SU-DHL-6 (cell line): ENCODE results near the gene IL1RN.

Source experiments
- EZH2phosphoT487 ChIP-seq: fragments of 200-600 bp; sonication (generic), shearing (Covaris generic); conservative IDR thresholded peaks from 2 replicates; pipeline ENCODE4 v1.6.1; 2018; ENCODE audit warnings: mild to moderate bottlenecking, antibody characterized with exemption, low read length, moderate library complexity, mixed read lengths
- TF ChIP-seq, protein P1 (sequence below): fragments of 200-600 bp; sonication (generic); IDR thresholded peaks from one replicate; pipeline ENCODE4 v1.5.1; 2017; ENCODE audit warnings: antibody characterized with exemption, mild to moderate bottlenecking, low read length, moderate library complexity; ENCODE audit not compliant: insufficient read depth, poor library complexity, severe bottlenecking

DNA sequence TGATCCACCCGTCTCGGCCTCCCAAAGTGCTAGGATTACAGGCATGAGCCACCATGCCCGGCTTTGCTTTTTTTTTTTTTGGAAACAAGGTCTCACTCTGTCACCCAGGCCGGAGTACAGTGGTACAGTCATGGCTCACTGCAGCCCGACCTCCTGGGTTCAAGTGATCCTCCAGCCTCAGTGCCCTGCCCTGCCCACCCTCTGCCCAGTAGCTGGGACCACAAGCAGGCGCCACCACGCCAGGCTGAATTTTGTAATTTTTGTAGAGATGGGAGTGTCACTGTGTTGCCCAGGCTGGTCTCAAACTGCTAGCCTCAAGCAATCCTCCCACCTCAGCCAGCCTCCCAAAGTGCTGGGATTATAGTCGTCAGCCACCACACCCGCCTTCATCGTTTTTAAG, 34.8 kb downstream of the IL1RN start:
- TF ChIP-seq, protein P1, sequence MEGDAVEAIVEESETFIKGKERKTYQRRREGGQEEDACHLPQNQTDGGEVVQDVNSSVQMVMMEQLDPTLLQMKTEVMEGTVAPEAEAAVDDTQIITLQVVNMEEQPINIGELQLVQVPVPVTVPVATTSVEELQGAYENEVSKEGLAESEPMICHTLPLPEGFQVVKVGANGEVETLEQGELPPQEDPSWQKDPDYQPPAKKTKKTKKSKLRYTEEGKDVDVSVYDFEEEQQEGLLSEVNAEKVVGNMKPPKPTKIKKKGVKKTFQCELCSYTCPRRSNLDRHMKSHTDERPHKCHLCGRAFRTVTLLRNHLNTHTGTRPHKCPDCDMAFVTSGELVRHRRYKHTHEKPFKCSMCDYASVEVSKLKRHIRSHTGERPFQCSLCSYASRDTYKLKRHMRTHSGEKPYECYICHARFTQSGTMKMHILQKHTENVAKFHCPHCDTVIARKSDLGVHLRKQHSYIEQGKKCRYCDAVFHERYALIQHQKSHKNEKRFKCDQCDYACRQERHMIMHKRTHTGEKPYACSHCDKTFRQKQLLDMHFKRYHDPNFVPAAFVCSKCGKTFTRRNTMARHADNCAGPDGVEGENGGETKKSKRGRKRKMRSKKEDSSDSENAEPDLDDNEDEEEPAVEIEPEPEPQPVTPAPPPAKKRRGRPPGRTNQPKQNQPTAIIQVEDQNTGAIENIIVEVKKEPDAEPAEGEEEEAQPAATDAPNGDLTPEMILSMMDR: no peak
- no peak for TF ChIP-seq EZH2phosphoT487
